Mucosa of stomach (tissue), 1 donor: ENCODE measurements around the gene STOML1.

ENCODE experiments used
- H3K27me3 ChIP-seq: one replicate; pipeline ENCODE4 v1.7.0; 2013; ENCODE audit warnings: mild to moderate bottlenecking, low read length; ENCODE audit not compliant: control insufficient read depth, insufficient read depth
- H3K36me3 ChIP-seq: one replicate; pipeline ENCODE4 v1.7.0; 2013; ENCODE audit warnings: low read length; ENCODE audit not compliant: control insufficient read depth, insufficient read depth
- H3K4me1 ChIP-seq: one replicate; pipeline ENCODE4 v1.7.0; 2013; ENCODE audit warnings: mild to moderate bottlenecking, low read length; ENCODE audit not compliant: control insufficient read depth, insufficient read depth
- H3K4me3 ChIP-seq: one replicate; pipeline ENCODE4 v1.7.0; 2013; ENCODE audit warnings: low read length
- H3K9ac ChIP-seq: one replicate; pipeline ENCODE4 v1.7.0; 2013; ENCODE audit warnings: mild to moderate bottlenecking, low read length, moderate library complexity
- H3K9me3 ChIP-seq: one replicate; pipeline ENCODE4 v1.7.0; 2013; ENCODE audit warnings: mild to moderate bottlenecking, low read length, moderate library complexity; ENCODE audit not compliant: control insufficient read depth
- donor health status: Pancreatic carcinoma.

Gene STOML1

DNA sequence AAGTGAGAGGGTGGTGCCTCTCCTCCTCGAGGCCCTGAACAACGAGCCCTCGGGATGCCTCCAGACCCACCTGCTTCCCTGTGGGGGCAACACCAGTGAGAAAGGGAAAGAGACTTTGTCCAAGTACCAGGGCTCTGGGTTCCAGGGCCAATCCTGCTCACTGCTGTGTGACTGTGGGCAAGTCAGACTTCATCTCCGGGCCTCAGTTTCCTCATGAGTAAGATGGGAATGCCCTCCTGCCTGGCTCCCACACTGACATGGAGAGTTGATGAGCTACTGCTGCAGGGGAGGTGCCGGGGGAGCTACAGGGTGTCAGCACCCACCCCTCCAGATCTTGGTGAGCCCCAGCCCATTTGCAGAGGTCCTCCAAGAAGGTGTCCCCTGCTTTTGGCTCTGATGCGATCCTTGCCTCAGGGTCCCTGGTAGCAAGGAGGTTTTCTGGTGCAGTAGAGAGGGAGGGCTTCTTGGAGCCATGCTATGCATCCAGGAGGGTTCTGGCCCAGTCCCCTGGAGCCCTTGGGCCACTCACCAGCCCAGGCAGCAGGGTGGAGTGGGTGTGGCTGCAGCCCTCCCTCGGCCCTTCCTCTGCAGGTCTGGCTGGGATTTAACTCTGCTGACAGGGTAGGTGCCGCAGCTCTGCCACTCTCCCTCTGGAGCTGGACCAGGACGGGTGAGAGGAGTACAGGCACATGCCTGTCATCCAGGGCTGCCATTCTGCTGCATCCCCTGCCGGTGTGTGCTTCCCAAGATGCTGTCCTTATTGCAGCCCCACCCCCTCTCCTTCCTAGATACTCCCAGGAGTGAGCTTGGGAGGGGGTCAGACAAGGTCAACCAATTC, 39.0 kb downstream of the STOML1 start:
- no peaks in the 10 kb centered on the region for H3K9me3 ChIP-seq
- H3K4me3 ChIP-seq = no peak overlapping the region
- H3K36me3 ChIP-seq = no peaks in the 10 kb centered on the region
- peaks cover 50% of the 10 kb centered on the region for H3K4me1 ChIP-seq
- H3K27me3 ChIP-seq = no peaks in the 10 kb centered on the region
- H3K9ac ChIP-seq = no peak overlapping the region

GRCh38 chr15:73952171-73952912, 39.8 kb downstream of the STOML1 start:
- no peaks in the 10 kb centered on the region for H3K36me3 ChIP-seq
- no peak overlapping the region for H3K4me3 ChIP-seq
- H3K4me1 ChIP-seq = peaks cover 42% of the 10 kb centered on the region
- H3K9me3 ChIP-seq = no peaks in the 10 kb centered on the region
- H3K27me3 ChIP-seq = no peaks in the 10 kb centered on the region
- peak overlapping the region; percentile 61 for H3K9ac ChIP-seq

- H3K4me1 ChIP-seq = peaks cover 35% of the 10 kb centered on the region
- no peaks in the 10 kb centered on the region for H3K9me3 ChIP-seq
- H3K4me3 ChIP-seq = no peak overlapping the region
- no peaks in the 10 kb centered on the region for H3K27me3 ChIP-seq
- no peaks in the 10 kb centered on the region for H3K36me3 ChIP-seq
- H3K9ac ChIP-seq = peak overlapping the region; percentile 61
These were observed 40.5 kb downstream of the STOML1 start for GRCh38 chr15:73951601-73952000.

- H3K9ac ChIP-seq = peak overlapping the region; percentile 61
- no peaks in the 10 kb centered on the region for H3K36me3 ChIP-seq
- no peak overlapping the region for H3K4me3 ChIP-seq
These were observed 41.1 kb downstream of the STOML1 start for GRCh38 chr15:73950831-73951561.

GRCh38 chr15:73950479-73950830, 41.6 kb downstream of the STOML1 start:
- Histone ChIP-seq H3K9me3 (no peaks in the 10 kb centered on the region), H3K27me3 (no peaks in the 10 kb centered on the region), H3K36me3 (no peaks in the 10 kb centered on the region), H3K9ac (no peak overlapping the region), H3K4me1 (peaks cover 28% of the 10 kb centered on the region), H3K4me3 (no peak overlapping the region)

More at GRCh38 chr15:73950831-73951561, 41.1 kb downstream of the STOML1 start:
- Histone ChIP-seq H3K9me3 (no peaks in the 10 kb centered on the region), H3K4me1 (peaks cover 29% of the 10 kb centered on the region), H3K27me3 (no peaks in the 10 kb centered on the region)

DNA sequence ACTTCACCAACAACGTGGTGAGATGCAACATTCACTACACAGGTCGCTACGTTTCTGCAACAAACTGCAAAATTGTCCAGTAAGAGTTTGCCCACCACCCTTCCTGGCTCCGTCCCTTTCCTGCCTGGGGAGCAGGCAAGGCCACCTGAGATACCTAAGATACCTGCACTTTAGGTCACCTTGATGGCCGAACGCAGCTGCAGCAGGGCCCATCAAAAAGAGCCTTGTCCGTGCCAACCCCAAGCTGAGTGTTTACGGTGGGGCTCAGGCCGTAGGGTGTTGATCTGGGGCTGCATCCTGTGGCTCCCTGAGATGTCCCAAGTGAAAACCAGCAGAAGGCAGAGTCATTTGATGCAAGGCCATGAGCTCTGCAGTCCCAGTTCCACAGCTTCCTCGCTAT, 42.6 kb downstream of the STOML1 start:
- peaks cover 26% of the 10 kb centered on the region for H3K4me1 ChIP-seq
- H3K4me3 ChIP-seq = no peak overlapping the region
- H3K36me3 ChIP-seq = no peaks in the 10 kb centered on the region
- no peak overlapping the region for H3K9ac ChIP-seq
- no peaks in the 10 kb centered on the region for H3K9me3 ChIP-seq
- H3K27me3 ChIP-seq = no peaks in the 10 kb centered on the region

GRCh38 chr15:73948982-73949381, 43.1 kb downstream of the STOML1 start:
- Histone ChIP-seq H3K27me3 (no peaks in the 10 kb centered on the region), H3K36me3 (no peaks in the 10 kb centered on the region), H3K9ac (no peak overlapping the region), H3K9me3 (no peaks in the 10 kb centered on the region), H3K4me3 (no peak overlapping the region), H3K4me1 (peaks cover 21% of the 10 kb centered on the region)

- Histone ChIP-seq H3K9me3 (no peaks in the 10 kb centered on the region), H3K9ac (no peak overlapping the region), H3K27me3 (no peaks in the 10 kb centered on the region), H3K4me3 (no peak overlapping the region), H3K36me3 (no peaks in the 10 kb centered on the region), H3K4me1 (peaks cover 15% of the 10 kb centered on the region)
These were observed 43.7 kb downstream of the STOML1 start for GRCh38 chr15:73948396-73948795.

DNA sequence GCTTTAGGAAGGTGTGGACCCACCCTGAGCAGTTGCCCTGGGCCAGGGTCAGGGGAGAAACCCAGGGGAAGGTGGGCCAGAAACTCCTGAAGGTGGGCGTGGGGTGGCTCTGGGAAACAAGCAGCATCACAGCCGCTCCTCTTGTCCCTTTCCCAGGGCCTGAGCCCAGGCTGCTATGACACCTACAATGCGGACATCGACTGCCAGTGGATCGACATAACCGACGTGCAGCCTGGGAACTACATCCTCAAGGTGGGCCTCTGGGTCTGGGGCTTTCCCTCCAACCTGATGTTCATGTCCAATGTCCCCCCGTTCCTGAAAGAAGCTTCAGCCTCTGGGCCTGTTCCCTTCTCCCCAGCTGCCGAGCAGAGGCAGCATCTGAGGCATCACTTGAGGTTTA, 44.4 kb downstream of the STOML1 start:
- Histone ChIP-seq H3K4me3 (no peak overlapping the region), H3K36me3 (no peaks in the 10 kb centered on the region), H3K9me3 (no peaks in the 10 kb centered on the region), H3K9ac (no peak overlapping the region), H3K27me3 (no peaks in the 10 kb centered on the region), H3K4me1 (peaks cover 18% of the 10 kb centered on the region)

DNA sequence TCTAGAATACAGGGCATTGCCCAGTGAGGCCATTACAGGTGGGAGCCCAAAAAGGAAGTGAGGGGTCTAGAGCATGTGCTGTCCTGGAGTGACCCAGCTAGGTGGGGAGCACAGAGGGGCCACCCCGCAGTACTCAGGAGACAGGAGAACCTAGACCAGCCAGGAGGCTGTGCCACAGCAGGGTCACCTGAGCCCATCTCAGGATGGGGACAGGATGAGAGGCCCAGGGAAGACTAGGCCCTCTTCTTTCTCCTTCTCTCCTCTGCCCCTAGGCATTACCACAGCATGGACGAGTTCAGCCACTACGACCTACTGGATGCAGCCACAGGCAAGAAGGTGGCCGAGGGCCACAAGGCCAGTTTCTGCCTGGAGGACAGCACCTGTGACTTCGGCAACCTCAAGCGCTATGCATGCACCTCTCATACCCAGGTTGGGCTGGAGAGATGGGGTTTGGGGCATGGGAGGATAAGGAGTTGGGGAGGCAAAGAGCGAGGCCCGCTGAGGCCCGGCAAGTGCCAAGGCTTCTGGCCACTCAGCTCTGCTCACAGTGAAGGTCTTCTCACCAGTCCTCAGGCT, 45.2 kb downstream of the STOML1 start:
- Histone ChIP-seq H3K4me3 (no peak overlapping the region), H3K9ac (no peak overlapping the region), H3K9me3 (no peaks in the 10 kb centered on the region), H3K27me3 (no peaks in the 10 kb centered on the region), H3K4me1 (peaks cover 14% of the 10 kb centered on the region), H3K36me3 (no peaks in the 10 kb centered on the region)

DNA sequence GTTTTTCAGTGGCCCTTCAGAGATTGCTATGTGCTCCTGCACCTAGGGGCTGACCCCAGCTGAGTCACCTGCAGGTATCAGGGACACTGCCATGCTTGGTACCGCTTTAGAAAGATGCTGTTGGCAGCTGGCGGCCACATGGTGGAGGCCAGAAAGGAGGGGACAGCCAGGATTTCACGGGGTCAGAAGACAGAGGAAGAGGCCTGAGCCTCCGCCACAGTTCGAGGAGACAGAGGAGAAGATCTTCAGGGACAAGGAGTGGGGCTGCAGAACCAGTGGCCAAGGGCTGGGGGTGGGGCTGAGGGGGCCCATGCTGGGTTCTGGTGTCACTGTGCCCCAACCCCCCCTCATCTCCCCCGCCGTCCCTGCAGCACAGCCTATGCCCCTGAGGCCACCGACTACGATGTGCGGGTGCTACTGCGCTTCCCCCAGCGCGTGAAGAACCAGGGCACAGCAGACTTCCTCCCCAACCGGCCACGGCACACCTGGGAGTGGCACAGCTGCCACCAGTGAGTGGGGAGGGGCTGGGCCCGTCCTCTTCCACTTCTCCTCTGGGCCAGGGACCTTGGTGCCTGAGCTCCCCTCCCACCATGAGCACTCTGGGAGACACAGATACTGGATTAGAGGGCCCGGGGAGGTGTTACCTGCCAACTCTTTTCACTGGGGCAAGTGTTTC, 45.9 kb downstream of the STOML1 start:
- H3K36me3 ChIP-seq = no peaks in the 10 kb centered on the region
- peaks cover 14% of the 10 kb centered on the region for H3K4me1 ChIP-seq
- no peak overlapping the region for H3K9ac ChIP-seq
- no peaks in the 10 kb centered on the region for H3K9me3 ChIP-seq
- no peak overlapping the region for H3K4me3 ChIP-seq
- no peaks in the 10 kb centered on the region for H3K27me3 ChIP-seq
